CD4-positive, alpha-beta T cell treated with Interleukin-21 for 1 hour (primary cell): Measurements from ENCODE around the gene SPIC.

ENCODE experiments used
- DNase-seq: peaks from one replicate; pipeline ENCODE4 v3.0.0-alpha.2; 2020

The SPIC gene

GRCh38 chr12:101536069-101536674 lies 61.0 kb downstream of the SPIC start:
- DNase-seq: no peak
